NCI-H1694 treated with DMSO at 0.1 percent for 48 hours (cell line): ENCODE data around the gene DNAJB7.
"Not testable (repeated sequence)": the region's sequence is repeated elsewhere in the genome, so short reads cannot be mapped to it uniquely, and the experiment has no call there.

ENCODE experiments used
- DNase-seq: peaks from one replicate; lab custom pipeline; 2025; lab: John Stamatoyannopoulos, UW

Gene DNAJB7

DNA sequence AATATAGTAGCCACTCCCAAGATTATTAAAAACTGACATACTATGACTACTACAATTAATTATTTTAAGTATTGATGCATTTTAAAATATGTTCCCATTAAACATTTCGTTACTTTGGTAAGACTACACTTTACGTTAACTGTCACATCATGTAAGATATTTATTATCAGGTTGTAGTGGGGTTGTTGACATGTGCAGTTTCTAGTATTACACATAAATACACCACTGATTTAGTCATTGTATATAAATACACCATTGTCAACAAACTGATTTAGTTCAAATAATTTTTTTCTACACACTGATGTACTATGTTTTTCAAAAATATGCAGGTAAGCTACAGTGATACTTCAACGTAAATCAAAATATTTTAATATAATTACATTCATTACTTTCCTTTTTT lies 17.0 kb downstream of the DNAJB7 start:
- no peak for DNase-seq

DNA sequence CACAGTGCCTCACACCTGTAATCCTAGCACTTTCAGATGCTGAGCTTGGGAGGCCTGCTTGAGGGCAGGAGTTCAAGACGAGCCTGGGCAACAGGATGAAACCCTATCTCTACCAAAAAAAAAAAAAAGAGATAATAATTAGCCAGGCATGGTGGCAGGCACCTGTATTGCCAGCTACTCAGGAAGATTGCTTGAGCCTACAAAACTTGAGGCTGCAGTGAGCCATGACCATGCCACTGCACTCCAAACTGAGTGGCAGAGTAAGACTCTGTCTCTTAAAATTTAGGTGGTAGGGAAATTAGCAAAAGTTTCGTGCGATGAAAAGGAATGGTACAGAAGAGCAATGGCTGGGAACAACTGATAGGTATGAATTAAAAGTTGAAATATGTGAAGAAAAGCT lies 23.4 kb downstream of the DNAJB7 start:
- DNase-seq = no peak

DNA sequence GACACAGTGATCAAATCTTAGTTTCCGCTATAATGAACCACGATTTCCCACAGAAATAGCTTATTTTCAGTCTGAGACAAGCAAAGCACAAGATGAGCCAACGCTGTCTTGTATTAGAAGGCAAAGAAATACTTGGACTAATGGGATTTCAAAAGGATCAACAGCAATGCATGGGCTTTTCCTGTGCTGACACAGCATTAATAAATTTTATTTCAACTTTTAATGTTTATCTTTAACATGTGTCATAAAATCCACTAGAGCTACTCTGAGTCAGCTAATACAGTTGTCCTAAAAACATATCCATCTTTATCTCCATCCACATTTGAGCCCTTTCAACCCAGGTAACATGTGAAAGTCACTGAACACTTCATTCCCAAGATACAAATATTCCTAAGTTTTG lies 27.3 kb downstream of the DNAJB7 start:
- DNase-seq = no peak

DNA sequence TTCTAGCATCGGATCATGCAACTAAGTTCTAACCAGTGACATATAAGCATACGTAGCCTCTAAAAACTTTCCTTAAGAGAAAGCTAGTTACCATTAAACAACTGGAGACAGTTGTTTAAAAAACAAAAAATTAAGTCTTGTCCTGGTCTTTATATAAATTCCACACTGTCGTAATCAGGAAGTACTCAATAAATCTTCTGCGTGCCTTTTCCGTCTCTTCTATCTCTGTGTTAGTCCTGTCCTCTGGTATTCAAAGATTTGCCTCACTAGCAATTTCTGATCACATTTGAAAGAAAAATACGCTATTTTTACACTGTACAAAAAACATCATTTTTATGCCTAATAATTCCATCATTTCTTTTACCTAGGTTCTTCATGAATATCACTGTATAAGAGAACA lies 32.8 kb downstream of the DNAJB7 start:
- DNase-seq = no peak

DNA sequence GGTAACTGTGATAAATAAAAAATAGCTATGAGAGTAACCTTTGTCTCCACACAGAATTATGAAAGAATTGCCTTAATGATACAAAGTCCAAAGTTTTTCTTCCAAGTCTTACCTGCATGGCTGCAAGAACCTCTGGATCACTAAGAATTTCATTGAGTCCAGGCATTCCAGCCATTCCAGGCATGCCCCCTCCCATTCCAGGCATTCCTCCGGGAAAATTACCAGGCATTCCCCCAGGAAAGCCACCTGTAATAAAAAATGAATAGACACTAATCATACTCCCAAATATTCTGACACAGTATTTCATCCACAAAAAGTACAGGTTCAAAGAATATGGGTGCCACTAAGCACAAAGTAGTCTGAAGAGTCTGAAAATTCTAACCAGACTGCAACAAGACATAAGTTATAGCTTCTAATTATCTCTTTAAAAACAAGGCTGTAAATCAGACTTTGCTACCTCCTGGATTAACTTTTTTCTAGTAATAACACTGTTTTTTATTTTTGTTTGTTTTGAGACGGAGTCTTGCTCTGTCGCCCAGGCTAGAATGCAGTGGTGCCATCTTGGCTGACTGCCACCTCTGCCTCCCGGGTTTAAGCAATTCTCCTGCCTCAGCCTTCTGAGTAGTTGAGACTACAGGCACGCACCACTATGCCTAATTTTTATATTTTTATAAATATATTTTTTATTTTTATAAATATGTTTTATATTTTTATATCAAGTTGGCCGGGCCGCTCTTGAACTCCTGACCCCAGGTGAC lies 34.8 kb downstream of the DNAJB7 start:
- DNase-seq = no peak

DNA sequence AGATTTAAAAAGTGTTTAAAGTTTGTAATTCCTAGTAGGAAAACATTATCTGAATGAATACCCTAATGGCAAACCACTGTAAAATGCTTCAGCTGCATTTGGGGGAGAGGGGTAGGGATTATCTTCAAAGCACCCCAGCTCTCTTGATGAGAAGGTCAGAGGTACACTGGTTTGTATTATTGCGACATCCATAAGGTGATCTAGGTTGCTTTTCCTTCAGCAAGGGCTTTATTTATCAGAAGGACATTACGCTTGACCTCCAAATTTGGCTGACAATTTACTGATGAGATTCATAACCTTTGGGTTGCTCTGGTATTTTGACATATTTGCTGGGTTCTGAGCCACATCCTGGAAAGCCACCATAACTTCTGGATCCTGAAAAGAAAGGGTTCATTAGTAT lies 35.6 kb downstream of the DNAJB7 start:
- DNase-seq = not testable (repeated sequence)

DNA sequence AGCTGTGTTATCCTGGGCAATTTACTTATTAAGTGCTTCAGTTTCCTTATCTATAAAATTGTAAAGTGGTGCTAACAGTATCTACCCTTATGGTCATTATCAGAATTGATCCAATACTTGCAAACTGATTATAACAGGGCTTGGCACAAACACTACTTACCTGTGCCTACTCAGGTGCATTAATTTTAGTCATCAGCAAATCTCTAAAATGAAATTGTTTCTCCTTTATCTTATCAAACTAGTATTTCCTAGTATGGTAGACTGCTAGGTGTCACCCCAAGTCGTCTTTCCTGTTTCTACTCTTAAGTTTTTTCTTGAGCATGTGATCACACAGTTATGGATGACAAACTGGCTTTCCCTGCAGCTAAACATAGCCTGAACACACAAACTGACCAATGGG lies 38.5 kb downstream of the DNAJB7 start:
- no peak for DNase-seq

DNA sequence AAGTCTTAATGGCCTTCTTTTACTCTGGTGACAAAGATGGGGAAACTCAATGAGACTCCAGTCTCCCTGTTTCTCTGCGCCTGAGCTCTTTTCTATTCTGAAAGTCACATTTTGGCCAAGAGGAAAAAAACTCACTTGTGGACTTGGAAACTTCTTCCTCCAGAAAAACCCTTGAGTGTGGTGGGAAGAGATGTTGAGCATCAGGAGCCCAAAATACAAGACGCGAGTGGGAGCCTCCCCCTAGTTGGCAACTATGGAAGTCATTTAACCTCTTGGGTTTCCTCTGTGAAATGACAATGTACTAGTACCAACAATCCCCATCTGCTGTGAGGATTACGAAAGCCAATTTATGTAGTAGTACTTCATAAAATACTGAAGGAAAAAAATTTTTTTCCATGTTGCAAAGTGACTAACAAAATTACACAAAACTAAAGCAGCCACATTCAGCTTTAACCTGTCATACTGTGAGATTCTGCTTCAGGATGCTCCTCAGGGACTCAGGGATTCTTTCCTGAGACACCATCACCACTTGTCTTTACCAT lies 42.2 kb downstream of the DNAJB7 start:
- peak; percentile 55 for DNase-seq

DNA sequence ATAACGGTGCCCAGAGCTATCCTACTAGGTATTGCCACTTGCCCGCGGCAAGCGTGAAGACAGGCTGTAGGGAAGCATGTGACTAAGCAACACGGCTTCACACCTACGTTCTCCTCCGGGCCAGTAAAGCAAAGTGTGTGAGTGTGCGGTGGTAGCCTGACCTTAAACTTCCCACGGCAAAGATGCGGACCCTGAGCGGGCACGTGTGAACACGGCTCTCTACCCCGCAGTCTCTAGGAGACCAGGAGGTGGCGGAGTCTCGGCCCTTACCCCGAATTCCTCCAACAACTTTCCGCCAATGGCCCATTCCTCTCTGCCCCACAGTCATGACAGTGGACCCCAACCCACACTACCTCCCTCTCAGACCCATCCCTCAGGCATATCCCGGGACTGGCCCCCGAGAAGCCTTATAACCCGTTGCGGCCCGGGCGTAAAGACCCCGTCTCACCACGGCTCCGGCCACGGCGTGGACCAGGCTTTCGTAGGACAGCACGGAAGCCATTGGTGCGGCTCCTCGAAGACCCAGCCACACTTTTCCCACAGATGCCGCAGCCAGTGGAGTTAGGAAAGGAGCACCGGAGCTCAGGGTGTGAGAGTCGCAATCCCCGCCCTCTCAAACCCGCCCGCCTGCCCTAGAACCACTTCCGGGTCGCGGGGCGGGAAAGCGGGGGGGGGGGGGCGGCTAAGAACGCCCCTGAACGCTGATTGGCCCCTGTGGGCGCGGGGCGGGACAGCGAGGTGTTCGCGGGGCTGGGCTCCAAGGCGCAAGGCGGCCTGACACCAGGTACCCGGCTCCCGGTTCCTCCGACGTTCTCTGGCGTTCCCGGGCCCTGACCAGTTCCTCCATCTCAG lies 42.9 kb downstream of the DNAJB7 start, which contains the start of gene SLC25A17:
Gene SLC25A17 (minus strand): TSS at position 600 of the 852 bp plus-strand sequence. CDS start 98 bp downstream, at position 502.
- peak; percentile 63 for DNase-seq

DNA sequence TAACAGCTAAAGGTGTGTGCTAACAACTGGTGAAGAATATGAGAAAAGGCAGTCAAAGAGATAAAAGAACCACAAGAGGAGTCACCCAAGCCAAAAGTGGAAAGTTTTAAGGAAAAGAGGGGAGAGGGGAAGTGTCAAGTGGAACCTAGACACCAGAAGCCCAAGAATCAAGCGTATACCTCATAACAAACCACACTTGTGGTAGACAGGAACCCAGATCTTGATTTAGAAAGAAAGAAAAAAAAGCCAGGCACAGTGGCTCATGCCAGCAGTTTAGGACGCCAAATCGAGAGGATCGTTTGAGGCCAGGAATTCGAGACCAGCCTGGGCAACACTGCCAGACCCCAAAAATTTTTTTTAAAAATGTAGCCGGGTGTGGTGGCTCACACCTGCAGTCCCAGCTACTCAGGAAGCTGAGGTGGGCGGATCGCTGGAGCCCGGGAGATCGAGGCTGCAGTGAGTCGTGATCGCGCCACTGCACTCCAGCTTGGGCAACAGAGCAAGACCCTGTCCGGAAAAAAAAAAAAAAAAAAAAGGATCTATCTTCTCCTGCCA lies 43.6 kb downstream of the DNAJB7 start:
- no peak for DNase-seq

DNA sequence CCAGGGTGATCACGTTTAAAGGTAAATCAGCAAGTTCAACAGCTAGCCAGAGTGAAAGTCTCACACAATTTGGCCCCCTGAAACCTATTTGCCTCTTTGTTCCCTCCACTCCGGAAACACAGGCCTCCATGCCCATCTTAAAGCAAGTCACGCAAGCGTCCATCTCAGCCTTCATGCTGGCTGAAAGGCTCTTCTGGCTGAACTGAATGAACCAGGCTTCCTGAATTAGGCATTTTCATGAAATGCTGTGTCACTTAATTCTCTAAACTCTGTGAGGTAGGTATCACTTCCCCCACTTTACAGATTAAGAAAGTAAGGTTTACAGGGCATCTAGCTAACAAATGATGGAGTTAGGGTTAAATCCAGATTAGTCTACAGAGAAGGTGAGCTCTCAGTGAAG lies 44.2 kb downstream of the DNAJB7 start:
- DNase-seq = no peak

DNA sequence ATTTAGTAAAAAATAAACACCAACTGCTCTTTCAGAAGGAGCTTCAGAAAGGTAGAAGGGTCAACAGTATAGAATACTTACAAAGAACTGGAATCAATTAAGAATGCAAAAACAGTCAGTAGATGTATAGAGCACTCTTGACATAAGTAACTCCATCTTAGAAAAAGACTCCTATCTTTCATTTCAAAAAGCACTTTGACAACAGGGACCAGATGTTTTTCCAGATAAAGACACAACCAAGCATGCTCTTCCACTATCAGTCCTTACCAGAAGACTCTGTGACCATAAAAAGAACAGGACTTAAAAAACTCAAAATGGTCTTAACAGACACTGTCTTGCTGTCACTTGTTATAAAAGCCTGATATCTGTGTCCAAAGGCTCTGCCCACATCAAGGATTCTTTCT lies 48.0 kb downstream of the DNAJB7 start:
- no peak for DNase-seq
